22Rv1 (cell line): Measurements from ENCODE around the gene OPHN1.

Experiments
- CTCF ChIP-seq: fragments of 450-650 bp; IDR thresholded peaks from 2 replicates; pipeline ENCODE4 v1.5.1; 2017; ENCODE audit warnings: mild to moderate bottlenecking
- ZFX ChIP-seq: fragments of 450-650 bp; IDR thresholded peaks from 2 replicates; pipeline ENCODE4 v1.6.1; 2017; ENCODE audit warnings: antibody characterized with exemption, borderline replicate concordance

DNA sequence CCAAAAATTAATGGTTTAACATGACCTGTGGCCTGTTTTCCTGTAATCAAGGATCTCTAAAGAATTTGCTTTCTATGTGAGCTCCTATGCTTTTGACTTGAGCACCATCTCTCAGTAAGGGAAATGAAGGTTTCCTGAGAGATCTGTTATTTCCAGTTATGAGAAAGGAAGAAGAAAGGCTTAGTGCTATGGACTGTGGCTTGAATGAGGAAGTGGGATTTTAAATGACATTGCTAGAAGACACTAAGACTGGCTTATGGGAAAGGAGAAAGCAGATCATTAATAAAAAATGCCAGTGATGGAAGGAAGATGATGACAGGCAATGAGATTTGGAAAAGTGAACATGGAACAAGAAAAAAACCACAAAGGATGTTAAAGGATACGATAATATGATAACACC, 285.4 kb downstream of the OPHN1 start:
- TF ChIP-seq CTCF (no peak), ZFX (no peak)
